ENCODE data around the gene CD22. TPM values are rescaled to one million over a fixed set of nuclear protein-coding genes. Genes with fewer than 3 reads are reported as not detected.

CD22 gene
- total and polyA plus RNA-seq, 10 of the 15 experiments (the other 5 are each of a cell fraction or from before 2014, with no cell fraction given) = 23.0 to 344 (median 181) TPM

- Histone ChIP-seq H3K27me3 (replicated peaks in 1 of 2; ENCODE audit: control insufficient read depth in 2 of 2, insufficient read depth in 2 of 2, low read length in 1 of 2) (no peaks in the 10 kb centered on the region), H3K9ac (ENCODE audit: control insufficient read depth, insufficient read depth, low read length) (no peak overlapping the region), H3K9me3 (replicated peaks; ENCODE audit: control insufficient read depth, insufficient read depth, low read length) (no peaks in the 10 kb centered on the region), H4K20me1 (ENCODE audit: control insufficient read depth, insufficient read depth) (no peaks in the 10 kb centered on the region), H3K27ac (ENCODE audit: control insufficient read depth, insufficient read depth) (no peak overlapping the region), H3K79me2 (ENCODE audit: control insufficient read depth, insufficient read depth, low read length) (no peaks in the 10 kb centered on the region), H3K4me2 (ENCODE audit: control insufficient read depth, insufficient read depth) (no peak overlapping the region), H2AFZ (ENCODE audit: control insufficient read depth, low read depth, low read length) (no peak overlapping the region), H3K4me3 (no peak overlapping the region), H3K4me1 (ENCODE audit: control insufficient read depth, insufficient read depth, low read length) (peaks cover 6% of the 10 kb centered on the region), H3K36me3 (ENCODE audit: control insufficient read depth in 2 of 2, insufficient read depth in 2 of 2, low read length in 1 of 2) (no peaks in the 10 kb centered on the region)
- ATAC-seq = no peak
- DNase-seq (ENCODE audit: low read depth, low spot score) = no peak
- intact Hi-C loops (cut with micrococcal nuclease; ENCODE audit: unreplicated experiment) (no loop called here), in situ Hi-C loops (cut with MboI) (no loop called here)
- no TSS peak for BruUV-seq (replicated peaks)
- ChIA-PET POLR2A (interaction anchor here (0.7 kb wide), 1 partner anchor 169 kb away, joined by 3 read pairs; no protein-coding TSS in a partner anchor), SMC1A (ENCODE audit: uncharacterized antibody, unreplicated experiment) (no interaction called here), RAD21 (ENCODE audit: unreplicated experiment) (no interaction called here), CTCF (no interaction called here)
- FAIRE-seq = no peak
- TF ChIP-seq CREM (IDR thresholded peaks at IDR 0.05; ENCODE audit: low read depth) (no peak), MAX (IDR thresholded peaks at IDR 0.05; ENCODE audit: low read depth, low read length) (no peak), FOXM1 (IDR thresholded peaks at IDR 0.05; ENCODE audit: low read depth, low read length) (no peak), GATAD2B (conservative IDR thresholded peaks at IDR 0.05; ENCODE audit: low read depth) (no peak), YBX1 (IDR thresholded peaks at IDR 0.05) (no peak), WRNIP1 (IDR thresholded peaks at IDR 0.05; ENCODE audit: borderline replicate concordance, low read depth, low read length) (no peak), POLR2AphosphoS2 (IDR thresholded peaks at IDR 0.05; ENCODE audit: low read depth, low read length) (no peak), SKIL (IDR thresholded peaks at IDR 0.05; ENCODE audit: low read depth, poor library complexity, severe bottlenecking) (no peak), RAD21 (IDR thresholded peaks at IDR 0.05; ENCODE audit: insufficient read depth, low read depth, low read length) (no peak)
- WGBS (ENCODE audit: insufficient coverage, insufficient replicate concordance, low lambda C conversion rate, missing lambda C conversion rate) = 73% methylated on average over 16 of the region's 16 CpGs
These were observed 26.5 kb upstream of the CD22 start for GRCh38 chr19:35302446-35302845.
